ENCODE results near the gene CRYZL1. TPM values are rescaled to one million over a fixed set of nuclear protein-coding genes. Genes with fewer than 3 reads are reported as not detected.

CRYZL1 gene
- total RNA-seq, 1 experiment from 2014 or later, result 24.8 TPM

- no peaks in the 10 kb centered on the region for H3K36me3 ChIP-seq (ENCODE audit: control insufficient read depth, insufficient read depth, low read length)
- peak overlapping the region; percentile 21 for H3K27ac ChIP-seq (ENCODE audit: low read length)
- H3K4me3 ChIP-seq (ENCODE audit: low read depth in 2 of 2, low read length in 2 of 2), result no peak overlapping the region
- ChIA-PET POLR2A (no interaction called here), CTCF (no interaction called here)
- DNase-seq (ENCODE audit: low read depth, low spot score) (peak; percentile 91), ATAC-seq (peak; percentile 96)
- no peaks in the 10 kb centered on the region for H3K27me3 ChIP-seq (ENCODE audit: control insufficient read depth, insufficient read depth, low read length)
- peaks cover 57% of the 10 kb centered on the region for H3K4me1 ChIP-seq (ENCODE audit: control insufficient read depth, insufficient read depth, low read length)
- in situ Hi-C loops (cut with HindIII; ENCODE audit: low pct_unique_long_range_greater_than_20kb, low sequenced_read_pairs) (no loop called here), intact Hi-C loops (cut with micrococcal nuclease; ENCODE audit: unreplicated experiment) (no loop called here)
- H3K9me3 ChIP-seq (ENCODE audit: control insufficient read depth, insufficient read depth, low read depth, low read length), result no peaks in the 10 kb centered on the region; the same call in 1 of the 2 replicates
- TF ChIP-seq REST (IDR thresholded peaks at IDR 0.05; ENCODE audit: insufficient read depth in 1 of 2, low read depth in 2 of 2, low read length in 1 of 2) (no peak), TCF7L2 (IDR thresholded peaks at IDR 0.05; ENCODE audit: low read depth, low read length) (no peak), POLR2AphosphoS5 (IDR thresholded peaks at IDR 0.05; ENCODE audit: low read depth, low read length) (no peak), SIN3A (IDR thresholded peaks at IDR 0.05; ENCODE audit: borderline replicate concordance, insufficient read depth, low read depth, low read length) (no peak), CTCF (IDR thresholded peaks at IDR 0.05) (no peak)
- no TSS peak for BruUV-seq (replicated peaks)
Observed at GRCh38 chr21:33655588-33656221, 14.2 kb upstream of the CRYZL1 start.

GRCh38 chr21:33654412-33654811 is 12.9 kb upstream of the CRYZL1 start:
- Histone ChIP-seq H3K36me3 (ENCODE audit: control insufficient read depth, insufficient read depth, low read length) (no peaks in the 10 kb centered on the region), H3K4me1 (ENCODE audit: control insufficient read depth, insufficient read depth, low read length) (peaks cover 65% of the 10 kb centered on the region), H3K4me3 (ENCODE audit: low read depth in 2 of 2, low read length in 2 of 2) (no peak overlapping the region), H3K27me3 (ENCODE audit: control insufficient read depth, insufficient read depth, low read length) (no peaks in the 10 kb centered on the region), H3K9me3 (ENCODE audit: control insufficient read depth, insufficient read depth, low read depth, low read length) (no peaks in the 10 kb centered on the region), H3K27ac (ENCODE audit: low read length) (peak overlapping the region; percentile 21)
- ChIA-PET CTCF (interaction anchor here (0.7 kb wide), 1 partner anchor 35 kb away, joined by 4 read pairs; no protein-coding TSS in a partner anchor), POLR2A (no interaction called here)
- intact Hi-C loops (cut with micrococcal nuclease; ENCODE audit: unreplicated experiment), result no loop called here
- BruUV-seq (replicated peaks), result no TSS peak
- no peak for TF ChIP-seq CTCF (IDR thresholded peaks at IDR 0.05)
- TF ChIP-seq POLR2AphosphoS5 (IDR thresholded peaks at IDR 0.05; ENCODE audit: low read depth, low read length), result no peak
- TF ChIP-seq REST (IDR thresholded peaks at IDR 0.05; ENCODE audit: insufficient read depth in 1 of 2, low read depth in 2 of 2, low read length in 1 of 2), result no peak
- TF ChIP-seq SIN3A (IDR thresholded peaks at IDR 0.05; ENCODE audit: borderline replicate concordance, insufficient read depth, low read depth, low read length), result no peak
- TF ChIP-seq TCF7L2 (IDR thresholded peaks at IDR 0.05; ENCODE audit: low read depth, low read length), result no peak
- DNase-seq (ENCODE audit: low read depth, low spot score), result no peak
- in situ Hi-C loops (cut with HindIII; ENCODE audit: low pct_unique_long_range_greater_than_20kb, low sequenced_read_pairs), result no loop called here
- ATAC-seq, result no peak
